Measurements from ENCODE around the gene XPNPEP2. TPM values are rescaled to one million over a fixed set of nuclear protein-coding genes. Genes with fewer than 3 reads are reported as not detected.

Gene XPNPEP2
- total and polyA plus RNA-seq, 9 of the 15 experiments (the other 6 are each of a cell fraction or from before 2014, with no cell fraction given), result 0.03 to 0.19 (median 0.09) TPM; not detected in 5

DNA sequence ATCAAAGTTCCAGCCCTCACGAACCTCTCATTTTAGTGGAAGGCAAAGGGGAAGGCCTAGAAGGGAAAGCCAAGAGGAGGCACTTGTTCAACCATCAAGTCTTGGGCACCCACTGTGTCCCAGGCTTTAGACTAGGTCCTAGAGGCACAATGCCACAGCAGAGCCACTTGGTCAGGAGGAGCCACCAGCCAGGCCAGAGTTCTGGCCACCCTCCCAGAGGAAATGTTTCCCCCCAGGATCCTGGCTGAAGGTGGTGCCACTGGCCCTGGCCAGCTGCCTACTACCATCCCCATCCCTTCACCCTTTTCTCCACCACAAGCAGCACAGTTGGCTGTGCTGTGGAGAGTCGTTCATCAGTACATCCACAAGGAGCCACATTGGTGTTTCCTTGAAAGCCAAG is 34.3 kb upstream of the XPNPEP2 start:
- no peaks in the 10 kb centered on the region for H3K9me3 ChIP-seq (replicated peaks; ENCODE audit: control insufficient read depth, insufficient read depth, low read depth, low read length)
- H3K36me3 ChIP-seq (ENCODE audit: control insufficient read depth, insufficient read depth, low read length), result no peaks in the 10 kb centered on the region
- no peaks in the 10 kb centered on the region for H3K4me1 ChIP-seq (replicated peaks in 1 of 2; ENCODE audit: control insufficient read depth in 2 of 2, insufficient read depth in 2 of 2, low read length in 2 of 2)
- DNase-seq (ENCODE audit: extremely low read depth in 1 of 4, low spot score in 3 of 4), result no peak
- H3K27ac ChIP-seq (ENCODE audit: extremely low read depth, low read depth, low read length), result no peak overlapping the region
- in situ Hi-C loops (cut with MboI) (no loop called here), intact Hi-C loops (cut with micrococcal nuclease) (no loop called here)
- 0% methylated on average over 2 of the region's 2 CpGs for WGBS (ENCODE audit: insufficient coverage, low coverage, missing lambda C conversion rate)
- no TSS peak for BruUV-seq (replicated peaks)
- H3K9me1 ChIP-seq (ENCODE audit: control insufficient read depth, insufficient read depth, low read length), result no peaks in the 10 kb centered on the region
- no peaks in the 10 kb centered on the region for H3K79me2 ChIP-seq (ENCODE audit: control insufficient read depth, insufficient read depth, low read length)
- FAIRE-seq, result no peak
- H2AFZ ChIP-seq (ENCODE audit: low read depth, low read length), result no peak overlapping the region
- ChIA-PET POLR2A (no interaction called here), CTCF (ENCODE audit: low intra/inter-chr PET ratio) (no interaction called here)
- H3K27me3 ChIP-seq (ENCODE audit: control insufficient read depth in 2 of 2, insufficient read depth in 2 of 2, low read length in 2 of 2), result peaks cover 0 to 26% of the 10 kb centered on the region in 2 experiments; a peak in 2 of 5 replicates
- TF ChIP-seq IRF2 (CRISPR knock-in tag; IDR thresholded peaks at IDR 0.05) (no peak), FUS (optimal IDR thresholded peaks at IDR 0.05; ENCODE audit: low read depth, low read length) (no peak), L3MBTL2 (IDR thresholded peaks at IDR 0.05) (no peak), CSDE1 (IDR thresholded peaks at IDR 0.05) (no peak), RBBP5 (IDR thresholded peaks at IDR 0.05; ENCODE audit: borderline replicate concordance, insufficient read depth, low read length, poor library complexity, severe bottlenecking) (no peak), TBL1XR1 (IDR thresholded peaks at IDR 0.05; ENCODE audit: low read length in 2 of 2) (no peak), ZNF512 (tag; IDR thresholded peaks at IDR 0.05) (no peak), HSF4 (CRISPR knock-in tag; IDR thresholded peaks at IDR 0.05; ENCODE audit: borderline replicate concordance) (no peak), BCOR (IDR thresholded peaks at IDR 0.05) (no peak), ZNF212 (CRISPR knock-in tag; IDR thresholded peaks at IDR 0.05) (no peak), CTCFL (IDR thresholded peaks at IDR 0.05; ENCODE audit: borderline replicate concordance, insufficient read depth, low read depth, low read length, poor library complexity, severe bottlenecking) (no peak), ERF (CRISPR knock-in tag; IDR thresholded peaks at IDR 0.05) (no peak), VEZF1 (CRISPR knock-in tag; IDR thresholded peaks at IDR 0.05) (no peak), NELFE (IDR thresholded peaks at IDR 0.05; ENCODE audit: insufficient read depth, insufficient read length) (no peak), ATF4 (CRISPR knock-in tag; IDR thresholded peaks at IDR 0.05) (no peak), ELF4 (CRISPR knock-in tag; IDR thresholded peaks at IDR 0.05) (no peak), GATAD2A (IDR thresholded peaks at IDR 0.05) (no peak), ZNF695 (CRISPR knock-in tag; IDR thresholded peaks at IDR 0.05) (no peak), ZFX (CRISPR knock-in tag; IDR thresholded peaks at IDR 0.05) (no peak)
- no peak overlapping the region for H3K9ac ChIP-seq (ENCODE audit: insufficient read depth in 1 of 2, low read depth in 2 of 2, low read length in 2 of 2)
- no peak overlapping the region for H3K4me2 ChIP-seq (ENCODE audit: insufficient read depth, low read length)
- H4K20me1 ChIP-seq (replicated peaks; ENCODE audit: control insufficient read depth, insufficient read depth, low read length), result no peaks in the 10 kb centered on the region
- no peak for ATAC-seq
- no peak overlapping the region for H3K4me3 ChIP-seq

Data from K562 (cell line).